BE2C (cell line): Measurements from ENCODE around the gene SKI.
A peak's percentile ranks its signal among the peaks of the same experiment; 100 is the strongest.

ENCODE experiments used
- DNase-seq: peaks from one replicate; pipeline ENCODE4 v3.0.0-alpha.2; 2020
- H3K27me3 ChIP-seq: fragments of 250-450 bp; sonication (Bioruptor Pico); 2 replicates; pipeline ENCODE4 v1.5.1; 2020; ENCODE audit warnings: mild to moderate bottlenecking
- H3K36me3 ChIP-seq: fragments of 250-450 bp; sonication (Bioruptor Pico); 2 replicates; pipeline ENCODE4 v1.5.1; 2020; ENCODE audit warnings: mild to moderate bottlenecking
- H3K4me1 ChIP-seq: fragments of 250-450 bp; sonication (Bioruptor Pico); 2 replicates; pipeline ENCODE4 v1.5.1; 2020
- H3K4me3 ChIP-seq: 2 replicates; pipeline ENCODE4 v1.5.1; 2011; ENCODE audit warnings: low read depth, low read length
- H3K9me3 ChIP-seq: fragments of 250-450 bp; sonication (Bioruptor Pico); 2 replicates; pipeline ENCODE4 v1.5.1; 2020
- TF ChIP-seq, protein P1 (sequence below): IDR thresholded peaks from 2 replicates; pipeline ENCODE4 v1.5.1; 2012; ENCODE audit warnings: mild to moderate bottlenecking, low read depth, low read length

The SKI gene

GRCh38 chr1:2343023-2343935 lies 115.2 kb downstream of the SKI start:
- Histone ChIP-seq H3K4me3 (no peak overlapping the region), H3K36me3 (no peaks in the 10 kb centered on the region), H3K4me1 (no peaks in the 10 kb centered on the region), H3K27me3 (no peaks in the 10 kb centered on the region), H3K9me3 (no peaks in the 10 kb centered on the region)
- peak; percentile 3 for DNase-seq
- TF ChIP-seq, protein P1, sequence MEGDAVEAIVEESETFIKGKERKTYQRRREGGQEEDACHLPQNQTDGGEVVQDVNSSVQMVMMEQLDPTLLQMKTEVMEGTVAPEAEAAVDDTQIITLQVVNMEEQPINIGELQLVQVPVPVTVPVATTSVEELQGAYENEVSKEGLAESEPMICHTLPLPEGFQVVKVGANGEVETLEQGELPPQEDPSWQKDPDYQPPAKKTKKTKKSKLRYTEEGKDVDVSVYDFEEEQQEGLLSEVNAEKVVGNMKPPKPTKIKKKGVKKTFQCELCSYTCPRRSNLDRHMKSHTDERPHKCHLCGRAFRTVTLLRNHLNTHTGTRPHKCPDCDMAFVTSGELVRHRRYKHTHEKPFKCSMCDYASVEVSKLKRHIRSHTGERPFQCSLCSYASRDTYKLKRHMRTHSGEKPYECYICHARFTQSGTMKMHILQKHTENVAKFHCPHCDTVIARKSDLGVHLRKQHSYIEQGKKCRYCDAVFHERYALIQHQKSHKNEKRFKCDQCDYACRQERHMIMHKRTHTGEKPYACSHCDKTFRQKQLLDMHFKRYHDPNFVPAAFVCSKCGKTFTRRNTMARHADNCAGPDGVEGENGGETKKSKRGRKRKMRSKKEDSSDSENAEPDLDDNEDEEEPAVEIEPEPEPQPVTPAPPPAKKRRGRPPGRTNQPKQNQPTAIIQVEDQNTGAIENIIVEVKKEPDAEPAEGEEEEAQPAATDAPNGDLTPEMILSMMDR: no peak

GRCh38 chr1:2344121-2344681 lies 116.1 kb downstream of the SKI start:
- Histone ChIP-seq H3K4me3 (no peak overlapping the region), H3K36me3 (no peaks in the 10 kb centered on the region), H3K27me3 (no peaks in the 10 kb centered on the region), H3K9me3 (no peaks in the 10 kb centered on the region), H3K4me1 (no peaks in the 10 kb centered on the region)
- peak; percentile 4 for DNase-seq
- TF ChIP-seq, protein P1: no peak

DNA sequence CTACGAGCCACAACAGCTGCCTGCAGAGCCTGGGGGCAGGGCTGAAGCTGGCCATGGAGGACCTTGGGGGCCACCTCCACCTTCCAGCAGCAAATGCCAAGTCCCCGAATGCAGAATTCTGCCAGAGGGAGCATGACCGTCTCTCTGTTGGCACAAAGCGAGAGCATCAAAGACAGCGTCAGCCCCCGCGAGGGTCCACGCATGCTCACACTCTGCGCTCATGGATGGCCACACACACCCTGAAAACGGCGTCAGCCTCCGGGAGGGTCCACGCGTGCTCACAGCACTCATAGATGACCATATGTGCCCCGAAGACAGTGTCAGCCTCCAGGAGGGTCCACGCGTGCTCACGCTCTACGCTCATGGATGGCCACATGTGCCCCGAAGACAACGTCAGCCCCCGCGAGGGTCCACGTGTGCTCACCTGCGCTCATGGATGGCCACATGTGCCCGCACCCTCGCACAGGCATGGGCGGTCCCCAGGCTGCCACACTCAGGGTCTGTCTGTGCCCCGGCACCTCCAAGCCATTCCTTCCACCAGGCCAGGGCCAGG lies 116.7 kb downstream of the SKI start:
- TF ChIP-seq, protein P1: no peak
- no peaks in the 10 kb centered on the region for H3K9me3 ChIP-seq
- H3K4me3 ChIP-seq: no peak overlapping the region
- no peaks in the 10 kb centered on the region for H3K27me3 ChIP-seq
- DNase-seq: peak; percentile 1
- H3K4me1 ChIP-seq: no peaks in the 10 kb centered on the region
- no peaks in the 10 kb centered on the region for H3K36me3 ChIP-seq

- no peaks in the 10 kb centered on the region for H3K9me3 ChIP-seq
- no peaks in the 10 kb centered on the region for H3K27me3 ChIP-seq
- TF ChIP-seq, protein P1: no peak
- no peaks in the 10 kb centered on the region for H3K36me3 ChIP-seq
- H3K4me1 ChIP-seq: no peaks in the 10 kb centered on the region
- H3K4me3 ChIP-seq: no peak overlapping the region
- DNase-seq: peak; percentile 1
These were observed 117.4 kb downstream of the SKI start for GRCh38 chr1:2345297-2346075.

DNA sequence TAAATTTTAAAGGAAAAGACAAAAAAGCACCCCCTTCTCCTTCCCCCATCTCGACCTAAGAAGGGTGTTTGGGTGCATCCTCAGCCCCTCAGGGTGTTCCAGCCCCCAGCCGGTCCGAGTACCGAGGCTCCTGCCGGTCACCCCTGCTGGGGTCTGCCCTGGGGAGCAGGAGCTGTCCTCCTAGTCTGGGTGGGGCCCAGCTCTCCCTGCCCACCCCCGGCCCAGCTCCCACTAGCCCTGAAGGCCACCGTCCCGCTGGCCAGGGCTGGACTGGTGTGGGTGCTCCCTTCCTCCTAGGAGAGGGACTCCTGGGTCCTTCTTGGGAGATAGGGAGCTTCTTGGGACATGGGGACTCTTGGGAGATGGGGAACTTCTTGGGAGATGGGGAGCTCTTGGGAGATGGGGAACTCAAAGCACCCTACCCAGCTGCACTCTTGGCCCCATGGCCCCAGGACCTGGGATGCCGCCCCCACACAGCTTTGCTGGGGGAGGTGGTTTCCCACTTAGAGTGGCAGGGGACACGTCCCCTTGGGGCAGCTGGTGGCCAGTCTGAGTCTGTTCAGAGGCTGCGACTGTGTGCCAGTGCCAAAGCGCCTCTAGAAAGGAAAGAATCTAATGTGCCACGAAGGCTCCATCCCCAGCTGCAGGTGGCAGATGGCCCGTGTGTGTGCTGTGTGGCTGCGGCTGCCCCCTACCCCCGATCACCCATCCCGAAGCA lies 118.7 kb downstream of the SKI start:
- Histone ChIP-seq H3K4me3 (no peak overlapping the region), H3K27me3 (no peaks in the 10 kb centered on the region), H3K4me1 (no peaks in the 10 kb centered on the region), H3K36me3 (no peaks in the 10 kb centered on the region), H3K9me3 (no peaks in the 10 kb centered on the region)
- TF ChIP-seq, protein P1: no peak
- peak; percentile 1 for DNase-seq
